A673 (cell line): ENCODE data around the gene RNF225. TPM values are rescaled to one million over a fixed set of nuclear protein-coding genes. Genes with fewer than 3 reads are reported as not detected.

Experiments used
- BruUV-seq: library from RNA; stranded (reverse); fragments of 400-500 nt; replicated peaks from 2 replicates; lab custom pipeline; 2021; lab: Mats Ljungman, UMichigan
- CTCF ChIA-PET: fragments of 300-600 bp; sonication (Branson Sonifier 250); formaldehyde crosslinking; loops from one replicate; lab custom pipeline; 2022; ENCODE audit warnings: antibody characterized with exemption; lab: Charles Lee
- POLR2A ChIA-PET: fragments of 300-600 bp; sonication (Branson Sonifier 250); formaldehyde crosslinking; loops from one replicate; lab custom pipeline; 2022; ENCODE audit warnings: antibody characterized with exemption; ENCODE audit not compliant: low non-redundant PET; lab: Charles Lee
- DNase-seq: peaks from one replicate; pipeline ENCODE4 v3.0.0-alpha.2; 2015; ENCODE audit warnings: low spot score
- H3K27ac ChIP-seq: fragments of 200-600 bp; sonication (generic); 2 replicates; pipeline ENCODE4 v1.5.1; 2016; ENCODE audit warnings: mixed run types, low read depth, mild to moderate bottlenecking, mixed read lengths, antibody characterized with exemption, low read length; ENCODE audit not compliant: poor library complexity, severe bottlenecking
- H3K27me3 ChIP-seq: fragments of 200-600 bp; sonication (generic); replicated peaks from 2 replicates; pipeline ENCODE4 v1.6.1; 2017; ENCODE audit warnings: mixed run types, low read depth, mild to moderate bottlenecking, mixed read lengths, antibody characterized with exemption, low read length; ENCODE audit not compliant: insufficient read depth, poor library complexity
- H3K36me3 ChIP-seq: fragments of 200-600 bp; sonication (generic); 2 replicates; pipeline ENCODE4 v1.6.1; 2016; ENCODE audit warnings: mixed run types, mild to moderate bottlenecking, mixed read lengths, antibody characterized with exemption, low read length; ENCODE audit not compliant: insufficient read depth, poor library complexity, severe bottlenecking
- H3K4me1 ChIP-seq: fragments of 200-600 bp; sonication (generic); 2 replicates; pipeline ENCODE4 v1.6.1; 2017; ENCODE audit warnings: mixed run types, mild to moderate bottlenecking, mixed read lengths, antibody characterized with exemption, low read length; ENCODE audit not compliant: insufficient read depth, poor library complexity, severe bottlenecking
- H3K4me3 ChIP-seq: fragments of 200-600 bp; sonication (generic); 2 replicates; pipeline ENCODE4 v1.5.1; 2016; ENCODE audit warnings: low read depth, mixed run types, mild to moderate bottlenecking, mixed read lengths, low read length; ENCODE audit not compliant: poor library complexity, severe bottlenecking
- H3K9me3 ChIP-seq: fragments of 200-600 bp; sonication (generic); 2 replicates; pipeline ENCODE4 v1.6.1; 2016; ENCODE audit warnings: mixed run types, low read depth, mild to moderate bottlenecking, mixed read lengths, antibody characterized with exemption, low read length; ENCODE audit not compliant: poor library complexity, severe bottlenecking
- CTCF ChIP-seq: fragments of 300-800, 200-600 bp; sonication (generic); conservative IDR thresholded peaks from 2 replicates; pipeline ENCODE4 v1.5.1; 2017; ENCODE audit warnings: low read depth, mild to moderate bottlenecking, antibody characterized with exemption, low read length, moderate library complexity, mixed read lengths
- EZH2 ChIP-seq: fragments of 200-600 bp; sonication (generic); IDR thresholded peaks from 2 replicates; pipeline ENCODE4 v1.6.1; 2017; ENCODE audit warnings: borderline replicate concordance, low read depth, mild to moderate bottlenecking, mixed read lengths, antibody characterized with exemption, low read length; ENCODE audit not compliant: poor library complexity, severe bottlenecking
- intact Hi-C: fragments of 100-400 bp; cut with micrococcal nuclease; formaldehyde crosslinking; loops from one replicate; pipeline ENCODE4 v1.10.0; 2022; ENCODE audit not compliant: unreplicated experiment
- total RNA-seq: library from RNA; stranded (reverse); gene quantifications from 2 replicates; pipeline ENCODE4 v1.2.3, GENCODE V29; 2021

The RNF225 gene
- total RNA-seq, 1 experiment from 2014 or later, result 0.60 TPM

DNA sequence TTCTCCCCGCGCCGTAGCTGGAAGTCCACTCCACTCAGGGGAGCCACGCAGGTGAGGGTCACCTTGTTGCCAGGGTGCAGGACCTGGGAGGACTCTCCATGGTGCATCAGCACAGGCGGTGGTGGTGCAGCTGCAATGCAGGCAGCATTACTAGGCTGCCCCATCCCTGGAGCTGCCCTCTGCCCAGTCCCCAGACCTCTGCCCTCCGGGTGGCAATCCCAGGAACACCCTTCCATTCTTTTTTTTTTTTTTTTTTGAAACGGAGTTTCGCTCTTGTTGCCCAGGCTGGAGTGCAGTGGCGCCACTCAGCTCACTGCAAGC, 43.9 kb upstream of the RNF225 start:
- DNase-seq, result no peak
- ChIA-PET CTCF (no interaction called here), POLR2A (interaction anchor here (0.6 kb wide), 1 partner anchor 12 kb away, joined by 6 read pairs; no protein-coding TSS in a partner anchor)
- Histone ChIP-seq H3K4me1 (peaks cover 8% of the 10 kb centered on the region), H3K27ac (no peak overlapping the region), H3K9me3 (no peaks in the 10 kb centered on the region), H3K36me3 (no peaks in the 10 kb centered on the region), H3K4me3 (no peak overlapping the region), H3K27me3 (no peaks in the 10 kb centered on the region)
- TF ChIP-seq EZH2, result no peak
- no peak for TF ChIP-seq CTCF
- BruUV-seq, result no TSS peak
- intact Hi-C loops, result no loop called here

GRCh38 chr19:58351990-58352755, 43.3 kb upstream of the RNF225 start:
- Histone ChIP-seq H3K27me3 (no peaks in the 10 kb centered on the region), H3K27ac (no peak overlapping the region), H3K4me3 (no peak overlapping the region), H3K4me1 (peaks cover 8% of the 10 kb centered on the region), H3K9me3 (no peaks in the 10 kb centered on the region), H3K36me3 (no peaks in the 10 kb centered on the region)
- BruUV-seq, result no TSS peak
- ChIA-PET POLR2A (interaction anchor here (0.6 kb wide), 1 partner anchor 11 kb away, joined by 6 read pairs; no protein-coding TSS in a partner anchor), CTCF (no interaction called here)
- intact Hi-C loops, result no loop called here
- TF ChIP-seq EZH2, result no peak
- no peak for TF ChIP-seq CTCF
- no peak for DNase-seq

DNA sequence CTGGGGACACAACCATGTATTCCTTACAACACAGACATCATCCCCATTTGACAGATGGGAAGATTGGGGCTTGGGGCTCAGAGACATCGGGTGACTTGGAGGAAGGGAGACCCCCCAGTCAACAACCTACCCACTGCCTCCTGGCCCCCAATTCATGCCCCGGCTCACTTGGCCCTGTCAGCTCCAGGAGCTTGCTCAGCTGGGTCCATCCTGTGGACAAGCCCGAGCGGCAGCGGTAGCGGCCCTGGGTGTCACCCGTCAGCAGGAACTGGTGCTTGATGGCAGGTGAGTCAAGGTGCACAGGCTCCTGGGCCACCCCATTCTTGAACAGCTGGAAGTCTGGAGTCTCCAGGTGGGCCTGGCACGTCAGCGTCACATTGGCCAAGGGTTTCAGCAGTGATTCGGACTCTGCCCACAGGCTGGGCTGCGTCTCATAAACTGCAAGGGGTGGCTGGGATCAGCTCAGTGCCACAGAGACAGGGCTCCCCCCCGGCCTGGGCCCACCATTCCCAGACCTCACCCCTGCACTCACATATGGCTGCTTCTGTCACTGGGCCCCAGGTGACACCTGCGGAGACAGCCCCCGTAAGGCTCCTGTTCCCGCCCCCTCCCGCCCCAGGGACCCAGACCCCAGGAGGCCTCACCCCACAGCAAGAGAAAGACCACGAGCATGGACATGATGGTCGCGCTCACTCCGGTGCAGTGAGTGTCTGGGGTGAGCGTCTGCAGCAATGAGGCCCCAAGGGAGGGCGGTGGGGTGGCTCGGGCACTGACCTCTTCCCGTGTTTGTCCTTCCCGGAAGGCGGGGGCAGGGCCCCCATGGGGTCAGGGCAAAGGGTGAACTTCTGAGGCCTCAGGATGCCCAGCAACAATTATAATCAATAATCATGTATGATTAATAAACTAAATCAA, 42.4 kb upstream of the RNF225 start, which contains the start of gene A1BG:
TSS of gene A1BG (minus strand) at position 733 of the 912 bp plus-strand sequence. CDS start at position 678, 55 bp downstream.
- ChIA-PET POLR2A (no interaction called here), CTCF (no interaction called here)
- H3K9me3 ChIP-seq, result no peaks in the 10 kb centered on the region
- DNase-seq, result no peak
- BruUV-seq, result no TSS peak
- TF ChIP-seq EZH2, result no peak
- no peak for TF ChIP-seq CTCF
- H3K4me1 ChIP-seq, result peaks cover 8% of the 10 kb centered on the region
- no peaks in the 10 kb centered on the region for H3K27me3 ChIP-seq
- H3K4me3 ChIP-seq, result no peak within 1 kb of the TSS
- no peak within 1 kb of the TSS for H3K27ac ChIP-seq
- intact Hi-C loops, result no loop called here
- no peaks in the 10 kb centered on the region for H3K36me3 ChIP-seq
